ENCODE results near the gene TTC22. TPM values are rescaled to one million over a fixed set of nuclear protein-coding genes. Genes with fewer than 3 reads are reported as not detected.

Gene TTC22
- polyA plus RNA-seq, 3 donors: 0.04 TPM; not detected in 2

DNA sequence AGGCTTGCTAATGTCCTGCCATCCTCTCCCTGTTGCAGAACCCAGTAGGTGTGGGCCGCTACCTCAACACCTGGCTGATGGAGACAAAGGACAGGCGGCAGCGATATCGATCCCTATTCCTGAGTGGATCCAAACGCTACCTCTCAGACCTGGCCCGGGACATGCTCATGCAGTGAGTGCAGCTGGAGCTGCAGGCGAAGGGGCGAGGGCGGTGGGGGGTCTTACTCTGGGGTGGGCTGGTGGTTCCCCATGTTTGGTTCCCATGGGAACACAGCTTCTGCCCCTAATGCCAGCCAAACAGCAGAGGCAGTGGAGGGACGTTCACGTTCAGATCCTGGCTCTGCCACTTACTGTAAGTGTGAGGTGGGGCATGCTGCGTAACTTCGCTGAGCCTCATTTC, 15.8 kb upstream of the TTC22 start:
- H3K4me1 ChIP-seq (ENCODE audit: control insufficient read depth in 1 of 2, insufficient read depth in 2 of 2, low read length in 2 of 2): no peaks in the 10 kb centered on the region
- TF ChIP-seq, protein P1, sequence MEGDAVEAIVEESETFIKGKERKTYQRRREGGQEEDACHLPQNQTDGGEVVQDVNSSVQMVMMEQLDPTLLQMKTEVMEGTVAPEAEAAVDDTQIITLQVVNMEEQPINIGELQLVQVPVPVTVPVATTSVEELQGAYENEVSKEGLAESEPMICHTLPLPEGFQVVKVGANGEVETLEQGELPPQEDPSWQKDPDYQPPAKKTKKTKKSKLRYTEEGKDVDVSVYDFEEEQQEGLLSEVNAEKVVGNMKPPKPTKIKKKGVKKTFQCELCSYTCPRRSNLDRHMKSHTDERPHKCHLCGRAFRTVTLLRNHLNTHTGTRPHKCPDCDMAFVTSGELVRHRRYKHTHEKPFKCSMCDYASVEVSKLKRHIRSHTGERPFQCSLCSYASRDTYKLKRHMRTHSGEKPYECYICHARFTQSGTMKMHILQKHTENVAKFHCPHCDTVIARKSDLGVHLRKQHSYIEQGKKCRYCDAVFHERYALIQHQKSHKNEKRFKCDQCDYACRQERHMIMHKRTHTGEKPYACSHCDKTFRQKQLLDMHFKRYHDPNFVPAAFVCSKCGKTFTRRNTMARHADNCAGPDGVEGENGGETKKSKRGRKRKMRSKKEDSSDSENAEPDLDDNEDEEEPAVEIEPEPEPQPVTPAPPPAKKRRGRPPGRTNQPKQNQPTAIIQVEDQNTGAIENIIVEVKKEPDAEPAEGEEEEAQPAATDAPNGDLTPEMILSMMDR (IDR thresholded peaks at IDR 0.05): no peak
- no peak for DNase-seq
- H3K79me2 ChIP-seq (ENCODE audit: insufficient read depth, low read length): no peaks in the 10 kb centered on the region
- Mint-ChIP-seq H3K27me3 (ENCODE audit: low read depth in 3 of 3) (peaks cover 0 to 2% (median 0%) of the 10 kb centered on the region in 3 donors), H3K27ac (no peak overlapping the region), H3K4me3 (no peak overlapping the region), H3K36me3 (no peaks in the 10 kb centered on the region), H3K9me3 (peaks cover 0 to 3% (median 0%) of the 10 kb centered on the region in 7 donors), H3K4me1 (peaks cover 3% of the 10 kb centered on the region)
- intact Hi-C loops (cut with micrococcal nuclease): no loop called here
- no peak overlapping the region for H3K4me2 ChIP-seq (replicated peaks; ENCODE audit: extremely low read depth, low read length, poor library complexity, severe bottlenecking)
- no peaks in the 10 kb centered on the region for H3K27me3 ChIP-seq (ENCODE audit: control insufficient read depth in 2 of 2, insufficient read depth in 2 of 2, low read length in 2 of 2)
- WGBS (ENCODE audit: insufficient coverage): 95% methylated on average over 12 of the region's 13 CpGs
- no peaks in the 10 kb centered on the region for H3K36me3 ChIP-seq (replicated peaks in 1 of 2; ENCODE audit: control insufficient read depth in 1 of 2, insufficient read depth in 2 of 2, low read length in 2 of 2)
- H2AFZ ChIP-seq (ENCODE audit: insufficient read depth, low read depth, low read length, poor library complexity, severe bottlenecking): no peak overlapping the region
- H3K9me3 ChIP-seq (replicated peaks in 1 of 2; ENCODE audit: control insufficient read depth in 1 of 2, insufficient read depth in 1 of 2, low read length in 2 of 2): no peaks in the 10 kb centered on the region
- no peak overlapping the region for H3K4me3 ChIP-seq (replicated peaks in 1 of 3; ENCODE audit: low read depth in 2 of 3, low read length in 3 of 3)
- no peak overlapping the region for H3K9ac ChIP-seq (ENCODE audit: insufficient read depth, low read length, poor library complexity, severe bottlenecking)
- H4K20me1 ChIP-seq (ENCODE audit: insufficient read depth, low read length): no peaks in the 10 kb centered on the region
- no peak overlapping the region for H3K27ac ChIP-seq (ENCODE audit: low read depth in 1 of 2, low read length in 2 of 2)

DNA sequence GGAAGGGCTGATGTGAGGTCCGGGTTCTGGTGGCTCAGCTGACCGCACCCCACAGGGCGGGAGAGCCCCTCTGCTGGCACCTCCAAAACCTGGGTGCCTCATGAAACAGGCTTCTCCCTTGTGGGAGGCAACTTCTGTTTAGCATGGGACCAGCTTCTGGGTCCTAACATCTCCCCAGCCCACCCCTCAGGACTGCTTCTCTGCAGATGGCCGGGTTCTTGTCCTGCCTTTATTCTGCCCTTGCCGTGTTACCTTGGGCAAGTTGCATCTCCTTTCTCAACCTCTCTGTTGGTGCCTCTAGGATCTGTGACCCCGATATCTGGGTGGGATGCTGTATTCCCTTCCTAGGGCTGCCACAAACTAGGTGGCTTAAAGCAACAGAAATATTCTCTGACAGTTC, 15.0 kb upstream of the TTC22 start:
- no peak overlapping the region for H3K27ac Mint-ChIP-seq
- H2AFZ ChIP-seq (ENCODE audit: insufficient read depth, low read depth, low read length, poor library complexity, severe bottlenecking): no peak overlapping the region

More for the DNA sequence above, 15.0 kb upstream of the TTC22 start:
- peaks cover 0 to 2% (median 0%) of the 10 kb centered on the region in 3 donors for H3K27me3 Mint-ChIP-seq (ENCODE audit: low read depth in 3 of 3)
- no peaks in the 10 kb centered on the region for H3K79me2 ChIP-seq (ENCODE audit: insufficient read depth, low read length)
- H3K36me3 Mint-ChIP-seq: no peaks in the 10 kb centered on the region
- H3K4me2 ChIP-seq (replicated peaks; ENCODE audit: extremely low read depth, low read length, poor library complexity, severe bottlenecking): no peak overlapping the region
- peaks cover 3% of the 10 kb centered on the region for H3K4me1 Mint-ChIP-seq
- no peaks in the 10 kb centered on the region for H3K27me3 ChIP-seq (ENCODE audit: control insufficient read depth in 2 of 2, insufficient read depth in 2 of 2, low read length in 2 of 2)
- H3K27ac ChIP-seq (ENCODE audit: low read depth in 1 of 2, low read length in 2 of 2): no peak overlapping the region
- no peak overlapping the region for H3K9ac ChIP-seq (ENCODE audit: insufficient read depth, low read length, poor library complexity, severe bottlenecking)
- 75% methylated on average over 3 of the region's 6 CpGs for WGBS (ENCODE audit: insufficient coverage)
- no peaks in the 10 kb centered on the region for H3K36me3 ChIP-seq (replicated peaks in 1 of 2; ENCODE audit: control insufficient read depth in 1 of 2, insufficient read depth in 2 of 2, low read length in 2 of 2)
- H3K9me3 ChIP-seq (replicated peaks in 1 of 2; ENCODE audit: control insufficient read depth in 1 of 2, insufficient read depth in 1 of 2, low read length in 2 of 2): no peaks in the 10 kb centered on the region
- H3K4me3 ChIP-seq (replicated peaks in 1 of 3; ENCODE audit: low read depth in 2 of 3, low read length in 3 of 3): no peak overlapping the region
- DNase-seq: no peak
- TF ChIP-seq, protein P1 (IDR thresholded peaks at IDR 0.05): no peak
- no peaks in the 10 kb centered on the region for H4K20me1 ChIP-seq (ENCODE audit: insufficient read depth, low read length)
- intact Hi-C loops (cut with micrococcal nuclease): no loop called here
- peaks cover 0 to 3% (median 0%) of the 10 kb centered on the region in 7 donors for H3K9me3 Mint-ChIP-seq
- H3K4me1 ChIP-seq (ENCODE audit: control insufficient read depth in 1 of 2, insufficient read depth in 2 of 2, low read length in 2 of 2): no peaks in the 10 kb centered on the region
- no peak overlapping the region for H3K4me3 Mint-ChIP-seq
